Neutrophil (primary cell): Measurements from ENCODE around the gene PTP4A2.

ENCODE experiments used
- H3K27ac ChIP-seq: fragments of 200-600 bp; sonication (generic); 2 replicates; pipeline ENCODE4 v1.5.1; 2016; ENCODE audit warnings: mild to moderate bottlenecking, moderate library complexity
- H3K27me3 ChIP-seq: fragments of 200-600 bp; sonication (generic); 2 replicates; pipeline ENCODE4 v1.6.0; 2016; ENCODE audit warnings: mild to moderate bottlenecking
- H3K36me3 ChIP-seq: fragments of 200-600 bp; sonication (generic); 2 replicates; pipeline ENCODE4 v1.5.1; 2017
- H3K4me1 ChIP-seq, 2 experiments: fragments of 200-600 bp in 1 of 2; sonication (generic) in 1 of 2; 1 replicate in 1 of 2; 2 replicates in 1 of 2; pipeline versions ENCODE4 v1.5.1 to v1.6.1; 2013 to 2016; ENCODE audit warnings: low read depth in 1 of 2, low read length in 1 of 2, mild to moderate bottlenecking in 1 of 2, moderate library complexity in 1 of 2; ENCODE audit not compliant: control insufficient read depth in 1 of 2, insufficient read depth in 1 of 2
- H3K4me3 ChIP-seq, 2 experiments: fragments of 200-600 bp in 1 of 2; sonication (generic) in 1 of 2; 1 replicate in 1 of 2; 2 replicates in 1 of 2; pipeline ENCODE4 v1.5.1; 2013 to 2016; ENCODE audit warnings: low read depth in 1 of 2, low read length in 1 of 2, mild to moderate bottlenecking in 1 of 2, moderate library complexity in 1 of 2
- H3K9me3 ChIP-seq: fragments of 200-600 bp; sonication (generic); 2 replicates; pipeline ENCODE4 v1.5.1; 2016
- TF ChIP-seq, protein P1 (sequence below): fragments of 200-600 bp; sonication (generic); IDR thresholded peaks from 2 replicates; pipeline ENCODE4 v1.5.1; 2016; ENCODE audit warnings: antibody characterized with exemption

PTP4A2 gene

GRCh38 chr1:31885851-31886250, 52.3 kb downstream of the PTP4A2 start:
- Histone ChIP-seq H3K9me3 (no peaks in the 10 kb centered on the region), H3K4me3 (no peak overlapping the region), H3K27me3 (no peaks in the 10 kb centered on the region), H3K4me1 (peaks cover 26 to 27% of the 10 kb centered on the region in 2 experiments), H3K36me3 (no peaks in the 10 kb centered on the region), H3K27ac (no peak overlapping the region)
- TF ChIP-seq, protein P1, sequence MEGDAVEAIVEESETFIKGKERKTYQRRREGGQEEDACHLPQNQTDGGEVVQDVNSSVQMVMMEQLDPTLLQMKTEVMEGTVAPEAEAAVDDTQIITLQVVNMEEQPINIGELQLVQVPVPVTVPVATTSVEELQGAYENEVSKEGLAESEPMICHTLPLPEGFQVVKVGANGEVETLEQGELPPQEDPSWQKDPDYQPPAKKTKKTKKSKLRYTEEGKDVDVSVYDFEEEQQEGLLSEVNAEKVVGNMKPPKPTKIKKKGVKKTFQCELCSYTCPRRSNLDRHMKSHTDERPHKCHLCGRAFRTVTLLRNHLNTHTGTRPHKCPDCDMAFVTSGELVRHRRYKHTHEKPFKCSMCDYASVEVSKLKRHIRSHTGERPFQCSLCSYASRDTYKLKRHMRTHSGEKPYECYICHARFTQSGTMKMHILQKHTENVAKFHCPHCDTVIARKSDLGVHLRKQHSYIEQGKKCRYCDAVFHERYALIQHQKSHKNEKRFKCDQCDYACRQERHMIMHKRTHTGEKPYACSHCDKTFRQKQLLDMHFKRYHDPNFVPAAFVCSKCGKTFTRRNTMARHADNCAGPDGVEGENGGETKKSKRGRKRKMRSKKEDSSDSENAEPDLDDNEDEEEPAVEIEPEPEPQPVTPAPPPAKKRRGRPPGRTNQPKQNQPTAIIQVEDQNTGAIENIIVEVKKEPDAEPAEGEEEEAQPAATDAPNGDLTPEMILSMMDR, result no peak

GRCh38 chr1:31883357-31883942, 54.7 kb downstream of the PTP4A2 start:
- TF ChIP-seq, protein P1, result no peak
- Histone ChIP-seq H3K9me3 (no peaks in the 10 kb centered on the region), H3K27ac (no peak overlapping the region), H3K36me3 (no peaks in the 10 kb centered on the region), H3K27me3 (no peaks in the 10 kb centered on the region), H3K4me3 (no peak overlapping the region), H3K4me1 (peaks cover 2 to 3% of the 10 kb centered on the region in 2 experiments)

DNA sequence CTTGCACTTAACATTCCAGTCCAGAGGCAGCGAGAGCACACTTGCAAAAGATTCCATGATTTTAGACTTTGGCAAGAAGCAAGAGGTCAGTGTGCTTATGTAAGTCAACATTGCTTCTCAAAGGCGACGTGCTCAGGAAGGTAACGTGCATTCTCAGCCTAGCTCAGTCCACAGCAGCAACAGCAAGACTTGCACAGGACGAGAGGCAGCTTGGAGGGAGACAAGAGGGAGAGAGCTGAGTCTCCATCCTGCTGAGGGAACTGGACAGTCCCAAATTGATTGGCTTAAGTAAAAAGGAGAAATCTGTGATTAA, 56.5 kb downstream of the PTP4A2 start:
- H3K4me1 ChIP-seq, result no peaks in the 10 kb centered on the region
- no peaks in the 10 kb centered on the region for H3K27me3 ChIP-seq
- no peak overlapping the region for H3K27ac ChIP-seq
- no peaks in the 10 kb centered on the region for H3K9me3 ChIP-seq
- TF ChIP-seq, protein P1, result no peak
- H3K4me3 ChIP-seq, result no peak overlapping the region
- H3K36me3 ChIP-seq, result no peaks in the 10 kb centered on the region

DNA sequence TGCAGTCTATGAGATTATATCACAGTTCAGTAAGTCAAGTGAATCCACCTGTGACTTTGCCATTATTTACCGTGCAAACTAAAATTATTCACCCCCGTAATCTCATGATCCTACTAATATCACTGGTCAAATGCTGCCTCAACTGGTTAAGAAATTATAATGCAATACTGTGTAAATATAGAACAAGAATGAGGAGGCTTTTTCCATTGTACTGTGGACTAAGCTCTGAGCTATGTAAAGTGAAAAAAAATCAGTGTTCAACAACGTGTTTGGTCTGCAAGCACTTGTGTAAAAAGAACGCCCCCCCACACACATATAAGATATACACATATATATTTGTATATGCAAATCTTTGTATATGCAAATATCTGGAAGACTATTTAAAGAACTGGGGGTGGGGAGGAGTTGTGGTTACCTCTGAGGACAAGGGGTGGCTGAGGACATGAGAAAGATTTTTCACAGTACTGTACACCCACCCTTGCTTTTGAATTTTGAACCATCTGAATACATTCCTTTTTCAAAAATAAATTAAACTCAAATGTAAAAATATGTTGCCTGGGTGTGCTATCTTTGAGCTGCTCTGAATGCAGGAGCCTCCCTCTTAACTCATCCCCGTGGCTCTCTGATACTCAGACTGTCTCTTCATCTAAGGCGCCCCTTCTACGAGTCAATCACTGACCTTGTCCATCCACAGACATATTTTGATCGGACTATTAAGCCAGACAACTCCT, 57.0 kb downstream of the PTP4A2 start:
- H3K36me3 ChIP-seq, result no peaks in the 10 kb centered on the region
- H3K4me1 ChIP-seq, result no peaks in the 10 kb centered on the region
- no peak overlapping the region for H3K27ac ChIP-seq
- H3K27me3 ChIP-seq, result no peaks in the 10 kb centered on the region
- no peaks in the 10 kb centered on the region for H3K9me3 ChIP-seq
- TF ChIP-seq, protein P1, result no peak
- no peak overlapping the region for H3K4me3 ChIP-seq

GRCh38 chr1:31879981-31880608, 58.1 kb downstream of the PTP4A2 start:
- H3K4me3 ChIP-seq, result no peak overlapping the region
- no peak overlapping the region for H3K27ac ChIP-seq
- no peaks in the 10 kb centered on the region for H3K4me1 ChIP-seq
- TF ChIP-seq, protein P1, result no peak
- no peaks in the 10 kb centered on the region for H3K36me3 ChIP-seq
- no peaks in the 10 kb centered on the region for H3K27me3 ChIP-seq
- H3K9me3 ChIP-seq, result no peaks in the 10 kb centered on the region
